ENCODE results near the gene C3orf22.

Gene C3orf22

DNA sequence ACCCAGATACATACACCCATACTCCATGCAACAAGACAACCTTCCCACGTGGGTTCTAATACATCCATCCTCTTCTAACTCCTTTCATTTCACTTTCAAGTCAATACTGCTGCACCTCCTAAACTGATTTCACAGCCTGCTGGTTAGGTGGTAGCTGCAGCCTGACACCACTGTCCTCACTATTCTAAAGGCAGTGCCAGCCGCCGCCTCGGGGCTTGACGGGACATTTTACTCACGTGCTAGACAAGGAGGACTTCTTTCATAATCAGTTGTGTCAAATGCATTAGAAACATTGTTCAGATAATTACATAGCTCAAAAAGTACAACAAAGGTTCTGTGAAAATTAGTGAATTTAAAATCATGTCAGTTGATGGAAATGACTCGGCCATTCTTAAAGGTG lies 47.4 kb downstream of the C3orf22 start:
- DNase-seq = no peak

DNA sequence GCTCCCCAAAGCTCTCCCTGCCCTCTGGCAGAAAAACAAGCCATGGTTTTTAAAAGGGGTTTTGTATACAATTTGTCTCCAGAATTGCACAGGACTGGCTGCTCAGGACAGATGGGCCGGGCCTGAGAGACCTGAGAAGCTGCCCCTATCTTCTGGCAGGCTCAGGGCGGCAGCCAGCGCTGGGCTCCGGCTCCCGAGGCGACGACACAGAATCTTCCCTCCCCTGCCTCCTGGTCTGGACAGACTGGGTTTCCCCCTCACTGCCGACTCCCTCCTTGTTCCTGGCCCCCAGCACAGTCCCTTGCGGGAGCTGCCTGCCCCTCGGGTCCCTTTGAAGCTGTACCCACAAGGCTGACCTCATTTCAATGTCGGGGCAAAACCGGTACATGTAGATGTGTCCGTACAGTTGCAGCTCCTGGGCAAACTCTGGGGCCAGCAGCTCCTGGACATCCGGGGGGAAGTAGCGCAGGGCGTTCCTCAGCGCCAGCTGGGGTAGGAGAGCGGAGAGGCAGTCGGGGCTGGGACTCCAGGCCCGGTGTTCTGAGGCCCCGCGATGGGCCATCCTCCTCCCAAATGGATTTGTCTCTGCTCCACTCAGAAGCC lies 48.3 kb downstream of the C3orf22 start:
- DNase-seq = no peak

DNA sequence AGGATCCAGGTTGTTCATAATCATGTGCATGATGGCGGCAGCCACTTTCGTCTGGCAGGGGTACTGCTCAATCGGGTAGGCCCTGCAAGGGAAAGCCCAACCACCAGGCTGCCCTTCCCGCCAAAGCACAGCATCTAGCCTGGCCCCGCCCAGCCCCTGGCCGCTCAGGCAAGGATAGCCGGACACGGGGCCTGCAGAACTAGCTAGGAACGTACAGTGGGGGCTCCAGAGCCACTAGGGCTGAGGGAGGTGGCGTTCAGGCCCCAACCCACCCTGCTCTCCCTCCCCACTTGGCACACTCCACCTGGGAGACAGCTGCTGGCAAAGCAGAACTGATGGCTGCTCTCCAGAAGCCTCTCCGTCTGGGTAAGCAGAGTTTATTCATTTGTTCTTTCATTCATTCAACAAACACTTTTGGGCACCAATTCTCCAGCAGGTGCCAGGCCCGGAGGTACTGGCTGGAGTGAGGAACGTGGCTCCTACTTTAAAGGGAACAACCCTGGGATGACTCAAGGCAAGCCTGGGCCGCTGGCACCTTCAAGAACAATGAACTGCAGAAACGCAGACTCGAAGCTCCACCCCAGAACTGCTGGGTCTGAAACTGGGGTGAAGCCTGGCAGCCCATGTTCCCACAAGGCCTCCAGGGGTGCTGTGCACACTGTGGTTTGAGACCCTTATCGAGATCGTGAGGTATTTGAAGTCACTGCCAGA lies 49.0 kb downstream of the C3orf22 start:
- DNase-seq = no peak

DNA sequence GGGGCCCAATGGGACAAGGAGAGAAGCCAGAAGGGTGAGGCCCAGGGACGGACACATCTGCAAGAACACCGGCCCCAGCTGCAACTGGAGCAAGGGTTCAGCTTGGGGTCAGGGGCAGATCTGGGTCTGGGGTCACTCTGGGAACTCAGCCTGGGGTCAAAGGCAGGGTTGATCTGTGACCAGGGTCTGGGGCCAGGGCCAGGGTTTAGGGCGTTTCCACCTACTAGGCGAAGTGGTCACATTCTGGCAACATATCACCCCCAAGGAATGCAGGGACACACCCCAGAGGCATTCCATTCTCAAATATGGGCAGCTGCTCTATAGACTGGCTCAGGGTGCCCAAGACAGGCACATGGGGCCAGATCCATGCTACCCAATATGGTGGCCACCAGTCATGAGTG lies 50.2 kb downstream of the C3orf22 start:
- DNase-seq = no peak

DNA sequence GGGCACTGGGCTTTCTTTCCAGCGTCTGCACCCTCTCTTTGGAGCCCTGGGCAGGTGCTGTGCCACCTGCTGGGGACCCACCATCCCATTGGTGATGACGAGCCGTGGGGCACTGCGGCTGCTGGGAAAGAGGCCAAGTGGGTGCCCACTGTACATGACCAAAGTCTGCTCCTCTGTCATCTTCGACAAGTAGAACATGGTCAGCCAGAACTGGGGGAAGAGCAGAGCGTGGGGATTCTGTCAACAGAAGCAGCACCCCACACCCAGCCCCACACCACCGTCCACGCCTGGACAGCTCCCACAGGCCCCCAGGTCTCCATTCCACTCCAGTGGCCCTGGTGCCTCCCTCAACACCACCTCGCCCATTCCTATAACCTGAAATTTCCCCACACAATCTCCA lies 50.8 kb downstream of the C3orf22 start:
- no peak for DNase-seq

DNA sequence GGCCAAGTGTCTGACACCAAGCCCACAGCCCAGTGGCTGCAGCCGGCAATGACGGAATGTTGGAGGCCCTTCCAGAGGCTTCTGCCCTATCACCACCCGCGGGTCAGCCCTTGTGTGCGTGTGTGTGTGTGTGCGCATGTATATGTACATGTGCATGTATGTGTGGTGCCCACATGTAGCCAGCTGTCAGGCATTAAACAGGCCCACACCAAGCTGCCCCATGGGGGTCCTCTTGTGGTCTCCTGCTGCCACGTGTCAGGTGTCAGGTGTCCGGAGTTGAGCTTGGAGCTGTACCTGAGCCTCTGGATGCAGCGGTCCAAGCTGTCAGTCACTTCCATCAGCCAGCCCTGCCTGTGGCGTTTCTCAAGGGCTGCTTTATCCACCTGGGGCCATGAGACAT lies 55.0 kb downstream of the C3orf22 start:
- DNase-seq = no peak

DNA sequence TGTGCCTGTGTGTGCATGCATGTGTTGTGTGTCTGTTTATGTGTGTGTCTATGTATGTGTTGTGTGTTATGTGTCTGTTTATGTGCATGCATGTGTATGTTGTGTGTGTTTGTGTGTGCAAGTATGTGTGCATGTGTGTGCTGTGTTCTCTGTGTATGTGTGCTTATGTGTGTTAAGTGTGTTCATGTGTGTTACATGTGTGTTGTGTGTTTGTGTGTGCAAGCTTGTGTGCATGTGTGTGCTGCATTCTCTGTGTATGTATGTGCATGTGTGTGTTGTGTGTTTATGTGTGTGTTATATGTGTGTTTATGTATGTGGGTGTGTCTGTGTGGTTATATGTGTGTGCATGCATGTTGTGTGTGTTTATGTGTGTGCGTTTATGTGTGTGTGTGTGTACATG lies 56.1 kb downstream of the C3orf22 start:
- no peak for DNase-seq

DNA sequence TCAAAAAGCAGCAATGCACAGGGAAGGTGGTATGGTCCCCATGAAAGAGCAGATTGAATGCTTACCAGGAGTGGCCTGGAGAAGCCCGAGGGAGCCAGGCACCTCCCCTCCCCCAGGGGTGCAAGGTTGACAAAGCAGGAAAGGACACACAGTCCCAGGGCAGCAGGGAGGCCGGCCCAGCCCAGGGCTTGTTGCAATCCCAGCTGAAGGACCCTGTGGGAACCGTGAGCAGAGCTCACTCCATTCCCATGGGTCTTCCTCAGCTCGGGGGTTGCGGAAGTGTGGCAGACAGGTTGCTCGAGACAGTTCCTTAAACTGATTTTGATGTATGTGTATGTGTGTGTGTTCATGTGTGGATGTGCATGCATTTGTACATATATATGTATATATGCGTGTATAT lies 57.0 kb downstream of the C3orf22 start:
- no peak for DNase-seq

DNA sequence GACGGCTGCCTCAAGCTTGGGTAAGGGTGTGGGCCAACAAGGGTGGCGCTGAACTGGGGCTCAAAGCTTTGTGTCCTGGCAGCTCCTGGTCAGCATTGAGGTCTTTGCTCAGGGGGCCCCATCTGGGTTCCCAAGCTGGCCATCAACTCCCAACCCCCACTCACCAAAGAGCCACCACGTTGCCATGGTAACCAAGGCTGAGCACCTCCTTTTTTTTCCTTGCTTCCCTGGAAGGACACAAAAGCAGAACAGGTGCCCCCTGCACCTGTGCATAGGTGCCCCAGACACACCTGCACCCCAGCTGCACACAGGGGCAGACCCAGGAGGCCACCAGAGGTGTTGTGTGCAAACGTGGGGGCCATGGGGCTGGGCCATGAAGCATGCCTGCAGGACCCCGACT lies 57.7 kb downstream of the C3orf22 start:
- no peak for DNase-seq

DNA sequence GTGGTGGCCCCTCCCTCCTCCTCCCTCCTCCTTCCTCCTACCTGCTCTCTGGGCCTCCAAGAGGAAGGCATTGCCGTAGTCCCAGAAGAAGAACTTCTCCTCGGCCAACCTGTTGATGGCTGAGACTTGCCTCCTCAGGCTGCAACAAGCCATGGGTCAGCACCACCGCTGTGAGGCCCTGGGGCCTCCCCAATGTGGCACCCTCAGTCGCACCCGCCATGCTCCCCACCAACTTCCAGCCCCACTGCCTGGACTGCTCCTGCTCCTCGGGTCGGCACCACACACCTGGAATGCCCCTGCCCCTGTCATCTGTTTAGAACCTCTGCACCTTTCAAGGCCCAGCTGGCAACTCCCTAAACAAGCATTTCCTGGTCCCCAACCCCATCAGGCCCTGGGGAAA lies 58.7 kb downstream of the C3orf22 start:
- DNase-seq = no peak
